BLaER1 treated with 17β-estradiol and CSF1 and Interleukin-3, amounts not matched to agents 10 nM and 100 nM (cell line): ENCODE measurements around the gene BFAR.

Source experiments
- H3K27ac ChIP-seq, 11 experiments: shearing (Covaris generic); formaldehyde crosslinking; 2 replicates each; pipeline ENCODE4 v1.8.1; 2022
- H3K27me3 ChIP-seq, 11 experiments: shearing (Covaris generic); formaldehyde crosslinking; 2 replicates each; pipeline ENCODE4 v1.8.1; 2022
- H3K36me3 ChIP-seq, 11 experiments: shearing (Covaris generic); formaldehyde crosslinking; 2 replicates each; pipeline ENCODE4 v1.8.1; 2022
- H3K4me1 ChIP-seq, 10 experiments: shearing (Covaris generic); formaldehyde crosslinking; 2 replicates each; pipeline ENCODE4 v1.8.1; 2022
- H3K4me2 ChIP-seq, 11 experiments: shearing (Covaris generic); formaldehyde crosslinking; 2 replicates each; pipeline ENCODE4 v1.8.1; 2022
- H3K4me3 ChIP-seq, 10 experiments: shearing (Covaris generic); formaldehyde crosslinking; 2 replicates each; pipeline ENCODE4 v1.8.1; 2022
- H3K9ac ChIP-seq, 11 experiments: shearing (Covaris generic); formaldehyde crosslinking; 2 replicates each; pipeline ENCODE4 v1.8.1; 2022
- H3K9me3 ChIP-seq, 11 experiments: shearing (Covaris generic); formaldehyde crosslinking; replicated peaks in 1 of 11; 2 replicates each; pipeline ENCODE4 v1.8.1; 2022
- H4K20me1 ChIP-seq, 11 experiments: shearing (Covaris generic); formaldehyde crosslinking; 2 replicates each; pipeline ENCODE4 v1.8.1; 2022
- Cebpa-rat ChIP-seq, 11 experiments: shearing (Covaris generic); IDR thresholded peaks; 2 replicates each; pipeline ENCODE4 v1.8.1; 2022

BFAR gene

DNA sequence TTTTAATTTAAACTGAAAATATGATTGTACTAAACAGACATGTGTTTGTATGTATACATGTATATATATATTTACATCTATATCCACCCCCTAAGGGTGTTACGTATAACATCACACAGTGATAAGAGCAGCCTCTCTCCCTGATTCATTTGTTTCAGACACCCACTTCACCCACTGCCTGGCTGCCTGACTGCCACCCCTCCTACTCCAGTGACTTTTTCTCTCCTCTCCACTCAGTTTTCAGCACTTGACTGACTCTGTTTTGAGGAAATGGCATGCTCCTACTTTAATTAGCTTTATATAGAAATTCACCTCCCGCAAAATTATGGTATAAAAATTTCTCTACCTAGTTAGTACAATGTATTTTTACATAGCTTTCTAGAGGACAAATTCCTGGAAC, 20.0 kb downstream of the BFAR start:
- no peak overlapping the region for H3K4me3 ChIP-seq
- peaks cover 28 to 72% (median 56%) of the 10 kb centered on the region in 11 experiments; a peak in 21 of 22 replicates for H4K20me1 ChIP-seq
- H3K4me1 ChIP-seq, result peaks cover 0 to 4% (median 3%) of the 10 kb centered on the region in 10 experiments; a peak in 9 of 20 replicates
- no peak for TF ChIP-seq Cebpa-rat (IDR thresholded peaks at IDR 0.05)
- peaks cover 98 to 100% (median 100%) of the 10 kb centered on the region in 11 experiments for H3K36me3 ChIP-seq
- H3K27ac ChIP-seq, result no peak overlapping the region
- H3K27me3 ChIP-seq, result no peaks in the 10 kb centered on the region
- no peak overlapping the region for H3K4me2 ChIP-seq
- no peak overlapping the region for H3K9ac ChIP-seq
- H3K9me3 ChIP-seq, result no peaks in the 10 kb centered on the region

DNA sequence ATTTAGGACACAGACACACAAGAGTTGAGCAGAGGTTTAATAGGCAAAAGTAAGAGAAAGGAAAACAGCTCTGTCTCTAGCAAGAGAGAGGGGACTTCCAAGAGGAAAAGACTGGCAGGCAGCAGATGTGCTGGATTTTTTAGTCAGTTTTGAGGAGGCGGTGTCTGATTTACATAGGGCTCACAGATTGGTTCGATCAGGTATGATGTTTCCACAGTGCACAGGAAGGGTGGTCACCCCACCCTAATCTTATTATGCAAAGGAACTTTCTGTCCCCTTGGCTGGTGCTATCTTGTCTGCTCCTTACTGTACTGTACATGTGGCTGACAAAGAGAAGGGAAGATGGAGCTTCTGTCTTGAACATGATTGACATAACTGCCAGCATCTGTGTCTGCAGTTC, 25.3 kb downstream of the BFAR start:
- Histone ChIP-seq H3K4me1 (peaks cover 0 to 12% (median 6%) of the 10 kb centered on the region in 10 experiments; a peak in 9 of 20 replicates), H3K4me2 (peak overlapping the region in 5 of 11 experiments; percentile 1 to 28 (median 12); a peak in 5 of 22 replicates), H3K9ac (peak overlapping the region in 1 of 11 experiments; percentile 3; a peak in 2 of 22 replicates), H3K36me3 (peaks cover 96 to 100% (median 99%) of the 10 kb centered on the region in 11 experiments), H3K9me3 (no peaks in the 10 kb centered on the region), H3K4me3 (no peak overlapping the region), H3K27ac (peak overlapping the region in 1 of 11 experiments; percentile 41; a peak in 1 of 22 replicates), H4K20me1 (peaks cover 0 to 39% (median 14%) of the 10 kb centered on the region in 11 experiments; a peak in 13 of 22 replicates), H3K27me3 (no peaks in the 10 kb centered on the region)
- TF ChIP-seq Cebpa-rat (IDR thresholded peaks at IDR 0.05), result no peak

DNA sequence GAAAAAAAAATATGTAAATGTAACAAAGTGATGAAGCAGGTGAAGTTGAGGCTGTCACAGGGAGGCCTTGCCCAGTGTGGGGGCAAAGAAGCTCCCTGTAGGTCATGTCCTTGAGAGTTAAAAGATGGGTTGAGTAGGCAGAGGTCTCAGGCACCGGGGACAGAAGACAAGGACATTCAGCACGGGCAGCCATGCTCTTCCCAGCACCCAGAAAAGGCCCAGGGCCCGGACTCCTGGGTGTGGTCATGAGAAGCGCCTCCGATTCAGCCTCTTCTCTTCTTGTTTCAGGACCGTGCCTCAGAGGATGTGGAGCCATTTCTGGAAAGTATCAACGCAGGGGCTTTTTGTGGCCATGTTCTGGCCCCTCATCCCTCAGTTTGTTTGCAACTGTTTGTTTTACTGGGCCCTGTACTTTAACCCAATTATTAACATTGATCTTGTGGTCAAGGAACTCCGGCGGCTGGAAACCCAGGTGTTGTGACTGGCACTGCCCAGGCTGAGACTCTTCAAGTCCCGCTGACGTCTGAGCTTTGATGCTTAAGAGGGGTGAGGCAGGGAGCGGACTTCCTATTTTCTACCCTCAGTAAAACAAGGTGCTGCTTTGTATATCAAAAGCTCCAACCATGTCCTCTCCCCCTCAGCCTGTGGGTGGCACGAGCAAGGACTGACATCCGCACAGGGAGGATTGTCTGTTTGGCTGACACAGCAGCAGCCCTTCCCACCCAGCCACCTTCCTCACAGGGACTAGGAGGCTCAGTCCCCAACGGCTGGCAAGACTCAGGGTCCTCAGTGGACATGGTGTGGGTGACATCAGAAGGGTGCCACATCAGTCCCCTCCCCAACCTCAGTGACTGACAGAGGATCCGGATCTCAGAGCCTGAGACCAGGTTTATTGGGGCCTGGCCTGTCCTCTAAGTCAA, 34.9 kb downstream of the BFAR start:
- H3K36me3 ChIP-seq, result peaks cover 72 to 79% (median 74%) of the 10 kb centered on the region in 11 experiments
- no peak for TF ChIP-seq Cebpa-rat (IDR thresholded peaks at IDR 0.05)

DNA sequence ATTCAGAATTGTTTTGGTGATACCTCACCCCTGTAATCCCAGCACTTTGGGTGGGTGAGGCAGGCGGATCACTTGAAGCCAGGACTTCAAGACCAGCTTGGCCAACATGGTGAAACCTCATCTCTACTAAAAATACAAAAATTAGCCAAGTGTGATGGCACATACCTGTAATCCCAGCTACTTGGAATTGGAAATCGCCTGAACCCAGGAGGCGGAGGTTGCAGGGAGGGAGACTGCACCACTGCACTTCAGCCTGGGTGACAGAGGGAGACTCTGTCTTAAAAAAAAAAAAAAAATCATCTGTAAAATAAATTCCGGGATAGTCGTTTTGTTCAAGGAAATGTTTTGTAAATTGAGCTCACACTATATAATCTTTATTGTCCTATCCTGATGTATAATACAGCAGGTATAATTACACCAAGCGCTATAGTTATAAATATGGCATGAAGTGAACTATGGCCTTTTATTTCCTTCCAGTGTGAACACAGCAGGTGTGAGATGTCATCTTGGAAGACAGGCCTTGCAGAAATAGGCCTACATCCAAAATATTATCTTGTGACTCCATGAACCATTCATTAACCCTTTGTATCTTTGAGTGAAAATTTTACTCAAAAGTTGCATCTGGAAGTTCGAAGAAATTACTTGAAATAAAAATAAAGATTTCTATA, 35.9 kb downstream of the BFAR start:
- Histone ChIP-seq H3K4me1 (peaks cover 0 to 26% (median 11%) of the 10 kb centered on the region in 10 experiments; a peak in 15 of 20 replicates), H3K27me3 (no peaks in the 10 kb centered on the region), H3K4me3 (no peak overlapping the region), H3K9me3 (no peaks in the 10 kb centered on the region), H3K4me2 (no peak overlapping the region), H3K9ac (no peak overlapping the region), H4K20me1 (peaks cover 0 to 16% (median 0%) of the 10 kb centered on the region in 11 experiments; a peak in 3 of 22 replicates), H3K36me3 (peaks cover 61 to 68% (median 64%) of the 10 kb centered on the region in 11 experiments), H3K27ac (no peak overlapping the region)
- no peak for TF ChIP-seq Cebpa-rat (IDR thresholded peaks at IDR 0.05)

More for the DNA sequence above, 34.9 kb downstream of the BFAR start:
- H4K20me1 ChIP-seq, result peaks cover 0 to 16% (median 0%) of the 10 kb centered on the region in 11 experiments; a peak in 3 of 22 replicates
- H3K4me3 ChIP-seq, result no peak overlapping the region
- no peaks in the 10 kb centered on the region for H3K27me3 ChIP-seq
- H3K9me3 ChIP-seq, result no peaks in the 10 kb centered on the region
- H3K4me2 ChIP-seq, result no peak overlapping the region
- no peak overlapping the region for H3K9ac ChIP-seq
- no peak overlapping the region for H3K27ac ChIP-seq
- peaks cover 0 to 23% (median 10%) of the 10 kb centered on the region in 10 experiments; a peak in 15 of 20 replicates for H3K4me1 ChIP-seq

DNA sequence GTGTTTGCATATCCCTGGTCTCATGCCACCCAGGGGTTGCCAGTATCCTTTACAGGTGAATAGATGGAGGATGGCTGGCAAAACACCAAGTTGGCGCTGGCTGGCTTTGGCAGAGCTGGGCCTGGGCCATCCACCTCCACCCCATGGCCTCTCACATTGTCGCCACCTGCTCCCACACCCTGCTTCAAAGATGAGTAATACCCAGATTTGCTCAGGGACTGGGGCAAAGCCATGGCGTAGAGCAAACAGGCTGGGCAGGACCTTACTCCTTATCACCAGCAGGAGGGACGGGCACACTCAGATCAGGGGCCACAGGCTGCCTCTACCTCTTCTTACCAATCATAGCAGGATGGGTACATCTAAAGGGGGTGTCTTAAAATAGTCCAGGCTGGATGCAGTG, 37.0 kb downstream of the BFAR start:
- H3K4me1 ChIP-seq, result peaks cover 0 to 26% (median 11%) of the 10 kb centered on the region in 10 experiments; a peak in 15 of 20 replicates
- no peak overlapping the region for H3K4me2 ChIP-seq
- no peak overlapping the region for H3K27ac ChIP-seq
- no peak overlapping the region for H3K9ac ChIP-seq
- H3K36me3 ChIP-seq, result peaks cover 50 to 57% (median 53%) of the 10 kb centered on the region in 11 experiments
- H3K9me3 ChIP-seq, result no peaks in the 10 kb centered on the region
- peaks cover 0 to 12% (median 0%) of the 10 kb centered on the region in 11 experiments; a peak in 3 of 22 replicates for H4K20me1 ChIP-seq
- TF ChIP-seq Cebpa-rat (IDR thresholded peaks at IDR 0.05), result no peak
- H3K27me3 ChIP-seq, result no peaks in the 10 kb centered on the region
- H3K4me3 ChIP-seq, result no peak overlapping the region

DNA sequence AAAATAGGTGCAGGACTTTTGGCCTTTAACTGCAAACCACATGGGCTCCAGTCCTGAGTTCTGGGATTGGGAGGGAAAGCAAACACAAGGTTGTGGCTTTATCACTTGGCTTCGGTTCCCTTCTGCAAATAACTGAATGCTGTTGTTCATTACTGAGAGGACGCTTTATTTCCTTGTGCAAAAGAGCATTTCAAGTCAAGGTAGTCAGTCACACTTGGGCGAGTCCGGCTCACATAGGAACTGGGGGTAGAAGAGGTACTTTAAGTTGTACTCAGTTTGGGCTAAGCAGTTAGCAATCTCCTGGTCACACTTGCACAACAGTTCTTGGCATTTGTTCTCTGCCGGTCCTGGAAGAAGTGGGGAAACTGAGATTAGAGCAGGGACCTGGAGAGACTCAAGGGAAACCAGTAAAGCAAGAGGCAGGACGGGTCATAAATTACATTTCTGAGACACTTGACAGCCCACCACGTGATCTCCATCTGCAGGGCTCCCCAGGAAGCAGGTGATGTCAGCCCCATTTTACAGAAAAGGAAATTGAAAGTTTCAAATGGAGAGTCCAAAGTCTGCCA, 39.7 kb downstream of the BFAR start:
- Histone ChIP-seq H3K9ac (no peak overlapping the region), H3K36me3 (peaks cover 23 to 30% (median 26%) of the 10 kb centered on the region in 11 experiments), H3K4me1 (peaks cover 0 to 15% (median 11%) of the 10 kb centered on the region in 10 experiments; a peak in 15 of 20 replicates), H3K27ac (no peak overlapping the region), H3K27me3 (no peaks in the 10 kb centered on the region), H4K20me1 (peaks cover 0 to 6% (median 0%) of the 10 kb centered on the region in 11 experiments; a peak in 3 of 22 replicates), H3K9me3 (peaks cover 0 to 7% (median 0%) of the 10 kb centered on the region in 11 experiments; a peak in 2 of 22 replicates), H3K4me2 (peak overlapping the region in 8 of 11 experiments; percentile 4 to 60 (median 33); a peak in 13 of 22 replicates), H3K4me3 (no peak overlapping the region)
- no peak for TF ChIP-seq Cebpa-rat (IDR thresholded peaks at IDR 0.05)

DNA sequence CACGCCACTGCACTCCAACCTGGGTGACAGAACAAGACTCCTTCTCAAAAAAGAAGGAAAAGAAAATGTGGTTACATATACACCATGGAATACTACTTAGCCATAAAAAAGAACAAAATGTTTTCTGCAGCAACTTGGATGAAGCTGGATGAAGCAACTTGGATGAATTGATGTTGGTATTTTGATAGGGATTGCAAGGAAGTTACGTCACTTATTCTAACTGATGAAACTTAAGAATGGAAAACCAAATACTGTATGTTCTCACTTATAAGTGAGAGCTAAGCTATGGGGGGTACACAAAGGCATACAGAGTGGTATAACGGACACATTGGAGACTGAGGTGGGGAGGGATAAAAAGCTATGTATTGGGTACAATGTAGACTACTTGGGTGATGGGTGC, 43.9 kb downstream of the BFAR start:
- no peak overlapping the region for H3K9ac ChIP-seq
- no peak overlapping the region for H3K27ac ChIP-seq
- peaks cover 0 to 7% (median 0%) of the 10 kb centered on the region in 11 experiments; a peak in 2 of 22 replicates for H3K9me3 ChIP-seq
- no peak for TF ChIP-seq Cebpa-rat (IDR thresholded peaks at IDR 0.05)
- no peaks in the 10 kb centered on the region; a peak in 1 of 22 replicates for H4K20me1 ChIP-seq
- peaks cover 0 to 14% (median 11%) of the 10 kb centered on the region in 10 experiments; a peak in 15 of 20 replicates for H3K4me1 ChIP-seq
- no peak overlapping the region for H3K4me2 ChIP-seq
- H3K27me3 ChIP-seq, result no peaks in the 10 kb centered on the region
- no peak overlapping the region for H3K4me3 ChIP-seq
- H3K36me3 ChIP-seq, result no peaks in the 10 kb centered on the region

DNA sequence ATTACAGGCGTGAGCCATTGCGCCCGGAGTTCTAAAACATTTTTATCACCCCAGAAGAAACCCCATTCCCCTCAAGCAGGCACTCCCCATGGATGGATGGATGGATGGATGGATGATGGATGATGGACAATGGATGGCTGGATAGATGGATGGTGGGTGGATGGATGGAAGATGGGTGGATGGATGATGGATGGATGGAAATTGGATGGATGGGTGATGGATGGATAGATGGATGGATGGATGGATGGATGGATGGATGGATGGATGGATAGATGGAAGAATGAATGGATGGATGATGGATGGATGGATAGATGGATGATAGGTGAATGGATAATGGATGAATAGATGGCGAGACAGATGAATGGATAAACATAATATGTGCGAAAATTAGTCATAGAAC, 44.9 kb downstream of the BFAR start:
- H3K36me3 ChIP-seq, result no peaks in the 10 kb centered on the region
- H3K9me3 ChIP-seq, result peaks cover 0 to 7% (median 0%) of the 10 kb centered on the region in 11 experiments; a peak in 2 of 22 replicates
- no peak overlapping the region for H3K4me3 ChIP-seq
- H3K9ac ChIP-seq, result no peak overlapping the region
- no peak for TF ChIP-seq Cebpa-rat (IDR thresholded peaks at IDR 0.05)
- no peaks in the 10 kb centered on the region for H4K20me1 ChIP-seq
- peaks cover 0 to 4% (median 2%) of the 10 kb centered on the region in 10 experiments; a peak in 13 of 20 replicates for H3K4me1 ChIP-seq
- H3K4me2 ChIP-seq, result no peak overlapping the region
- no peak overlapping the region for H3K27ac ChIP-seq
- no peaks in the 10 kb centered on the region for H3K27me3 ChIP-seq
